Measurements from ENCODE around the gene PRRX1.

- TF ChIP-seq CTCF (IDR thresholded peaks at IDR 0.05), result no peak
- no peak for TF ChIP-seq POLR2A (IDR thresholded peaks at IDR 0.05)
These were observed 95.1 kb downstream of the PRRX1 start for GRCh38 chr1:170758992-170759391.

All from ovary (tissue), 3 donors.